ENCODE results near the gene NAXD.

The NAXD gene

DNA sequence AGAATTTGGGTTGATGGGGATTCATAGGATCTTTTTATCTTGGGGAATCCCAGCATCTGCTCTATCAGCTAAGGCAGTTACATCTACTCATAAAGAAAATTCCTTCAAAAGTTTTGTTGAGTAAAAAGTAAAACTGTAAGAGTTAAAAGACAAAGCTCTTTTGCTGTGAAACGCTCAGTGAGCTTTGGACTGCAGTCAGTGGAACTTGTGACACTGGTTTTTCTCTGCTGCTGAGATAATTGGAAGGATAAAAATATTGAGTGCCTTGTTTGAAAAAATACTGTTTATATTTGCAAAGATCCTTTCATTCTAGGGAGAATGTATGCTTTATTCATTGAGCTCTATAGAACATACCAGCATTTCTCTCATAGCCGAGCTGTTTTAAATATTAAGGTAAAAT, 5.3 kb downstream of the NAXD start:
- Histone ChIP-seq H3K4me2 (no peak overlapping the region), H3K4me3 (no peak overlapping the region), H3K9ac (no peak overlapping the region), H4K20me1 (peaks cover 76 to 97% (median 91%) of the 10 kb centered on the region in 11 experiments), H3K9me3 (replicated peaks in 1 of 11) (no peaks in the 10 kb centered on the region), H3K36me3 (peaks cover 32 to 59% (median 39%) of the 10 kb centered on the region in 11 experiments), H3K4me1 (peaks cover 17 to 22% (median 19%) of the 10 kb centered on the region in 10 experiments), H3K27me3 (peaks cover 0 to 9% (median 3%) of the 10 kb centered on the region in 11 experiments; a peak in 8 of 22 replicates), H3K27ac (no peak overlapping the region)
- no peak for TF ChIP-seq Cebpa-rat (IDR thresholded peaks at IDR 0.05)

DNA sequence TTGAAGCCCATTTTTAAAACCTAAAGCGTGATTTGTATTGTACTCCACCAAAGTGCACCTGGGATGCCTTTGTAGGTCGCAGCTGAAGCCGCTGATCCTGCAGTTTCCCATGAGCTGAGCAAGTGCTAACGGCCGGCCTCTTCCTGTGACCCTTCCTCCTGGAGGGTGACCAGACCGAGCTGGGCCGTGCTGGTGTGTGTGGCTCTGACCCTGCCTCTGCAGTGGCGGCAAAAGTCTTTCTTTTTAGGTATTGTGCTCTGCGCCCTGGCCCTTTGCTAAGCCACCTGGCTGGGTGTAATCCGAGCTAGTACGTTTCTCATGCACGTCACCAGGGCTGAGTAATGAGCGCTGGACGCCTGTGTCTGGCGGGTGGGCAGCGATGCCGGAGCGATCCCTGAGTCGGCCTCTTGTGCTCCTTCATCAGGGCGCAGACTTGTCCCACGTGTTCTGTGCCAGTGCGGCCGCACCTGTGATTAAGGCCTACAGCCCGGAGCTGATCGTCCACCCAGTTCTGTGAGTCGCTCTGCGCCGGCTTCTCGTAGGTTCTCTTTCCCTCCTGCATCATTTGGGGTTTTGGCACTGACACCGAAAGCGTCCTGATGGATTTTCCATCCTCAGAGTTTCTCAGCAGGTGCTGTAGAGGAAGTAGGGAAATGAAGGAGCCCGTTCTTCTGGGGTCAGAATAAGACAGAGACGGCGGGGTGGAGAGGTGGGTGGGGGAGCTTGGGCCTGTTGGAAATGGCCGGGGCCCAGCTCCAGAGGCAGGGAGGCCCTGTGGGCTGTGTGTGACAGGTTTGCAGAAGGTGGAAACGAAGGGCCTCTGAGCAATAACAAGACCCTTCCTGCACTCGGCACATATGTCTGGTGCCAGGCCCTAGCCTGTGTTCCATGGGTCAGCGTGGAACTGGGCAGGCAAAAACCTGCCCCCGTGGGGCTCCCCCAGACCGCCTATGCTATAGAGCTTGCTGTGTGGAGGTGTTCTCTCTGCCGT, 9.7 kb downstream of the NAXD start:
- H3K4me2 ChIP-seq = no peak overlapping the region
- peaks cover 9 to 25% (median 20%) of the 10 kb centered on the region in 10 experiments; a peak in 17 of 20 replicates for H3K4me1 ChIP-seq
- no peaks in the 10 kb centered on the region for H3K9me3 ChIP-seq (replicated peaks in 1 of 11)
- H4K20me1 ChIP-seq = peaks cover 87 to 97% (median 94%) of the 10 kb centered on the region in 11 experiments
- no peak overlapping the region for H3K9ac ChIP-seq
- H3K27me3 ChIP-seq = no peaks in the 10 kb centered on the region
- peaks cover 64 to 86% (median 76%) of the 10 kb centered on the region in 11 experiments for H3K36me3 ChIP-seq
- H3K4me3 ChIP-seq = no peak overlapping the region
- H3K27ac ChIP-seq = no peak overlapping the region
- no peak for TF ChIP-seq Cebpa-rat (IDR thresholded peaks at IDR 0.05)

- Histone ChIP-seq H4K20me1 (peaks cover 87 to 97% (median 94%) of the 10 kb centered on the region in 11 experiments), H3K27me3 (no peaks in the 10 kb centered on the region), H3K4me1 (peaks cover 9 to 25% (median 20%) of the 10 kb centered on the region in 10 experiments; a peak in 17 of 20 replicates), H3K9me3 (replicated peaks in 1 of 11) (no peaks in the 10 kb centered on the region), H3K27ac (no peak overlapping the region), H3K4me3 (no peak overlapping the region), H3K4me2 (no peak overlapping the region), H3K9ac (no peak overlapping the region), H3K36me3 (peaks cover 72 to 94% (median 84%) of the 10 kb centered on the region in 11 experiments)
- no peak for TF ChIP-seq Cebpa-rat (IDR thresholded peaks at IDR 0.05)
Observed at GRCh38 chr13:110625771-110626321, 10.5 kb downstream of the NAXD start.

DNA sequence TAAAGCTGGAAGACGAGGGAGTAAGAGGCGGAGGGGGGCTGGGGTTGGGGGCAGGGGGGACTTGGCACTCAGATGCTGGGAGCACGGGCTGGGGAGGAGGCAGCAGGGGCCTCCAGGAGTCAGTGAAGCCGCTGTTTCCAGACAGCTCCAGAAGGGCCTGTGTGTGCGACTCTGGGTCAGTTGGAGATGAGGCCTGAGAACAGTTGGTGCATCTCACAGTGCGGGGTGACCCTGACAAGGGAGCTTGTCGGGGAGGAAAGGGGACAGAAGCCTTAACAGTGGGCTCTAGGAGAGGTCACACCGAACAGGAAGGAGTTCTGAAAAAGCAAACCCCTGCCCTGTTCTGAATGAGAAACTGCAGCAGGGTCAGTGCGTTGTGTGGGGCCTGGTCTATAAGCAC, 11.2 kb downstream of the NAXD start:
- Histone ChIP-seq H3K36me3 (peaks cover 78 to 97% (median 91%) of the 10 kb centered on the region in 11 experiments), H3K4me3 (no peak overlapping the region)
- no peak for TF ChIP-seq Cebpa-rat (IDR thresholded peaks at IDR 0.05)

DNA sequence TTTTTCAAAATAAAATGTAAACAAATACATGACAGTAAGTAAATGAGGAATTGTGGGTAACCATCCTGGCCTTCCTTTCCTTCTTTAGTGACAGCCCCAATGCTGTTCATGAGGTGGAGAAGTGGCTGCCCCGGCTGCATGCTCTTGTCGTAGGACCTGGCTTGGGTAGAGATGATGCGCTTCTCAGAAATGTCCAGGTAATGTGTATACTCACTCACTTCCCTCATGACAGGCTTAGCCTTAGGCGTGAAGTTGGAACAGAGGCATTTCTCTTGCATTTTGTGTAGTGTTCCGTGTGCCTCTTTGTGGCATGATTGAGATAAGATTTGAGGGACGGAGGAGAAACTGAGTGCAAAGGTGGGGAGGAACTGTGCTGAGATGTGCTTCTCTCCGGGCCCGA, 12.0 kb downstream of the NAXD start:
- no peak for TF ChIP-seq Cebpa-rat (IDR thresholded peaks at IDR 0.05)
- H3K4me1 ChIP-seq = peaks cover 9 to 25% (median 20%) of the 10 kb centered on the region in 10 experiments; a peak in 17 of 20 replicates
- H3K9me3 ChIP-seq (replicated peaks in 1 of 11) = 0 out of 22 replicates have a peak, but pooled peaks cover 0 to 4% (median 0%) of the 10 kb centered on the region in 11 experiments
- H3K27me3 ChIP-seq = no peaks in the 10 kb centered on the region
- H4K20me1 ChIP-seq = peaks cover 76 to 93% (median 90%) of the 10 kb centered on the region in 11 experiments
- H3K9ac ChIP-seq = no peak overlapping the region
- peaks cover 78 to 97% (median 90%) of the 10 kb centered on the region in 11 experiments for H3K36me3 ChIP-seq
- H3K4me2 ChIP-seq = peak overlapping the region in 7 of 11 experiments; percentile 39 to 62 (median 50); a peak in 7 of 22 replicates
- H3K4me3 ChIP-seq = no peak overlapping the region
- H3K27ac ChIP-seq = no peak overlapping the region

More for the DNA sequence above, 11.2 kb downstream of the NAXD start:
- Histone ChIP-seq H4K20me1 (peaks cover 85 to 97% (median 94%) of the 10 kb centered on the region in 11 experiments), H3K9ac (no peak overlapping the region), H3K4me1 (peaks cover 9 to 25% (median 20%) of the 10 kb centered on the region in 10 experiments; a peak in 17 of 20 replicates), H3K4me2 (no peak overlapping the region), H3K27ac (no peak overlapping the region; a peak in 1 of 22 replicates), H3K27me3 (no peaks in the 10 kb centered on the region), H3K9me3 (replicated peaks in 1 of 11) (0 out of 22 replicates have a peak, but pooled peaks cover 0 to 4% (median 0%) of the 10 kb centered on the region in 11 experiments)

DNA sequence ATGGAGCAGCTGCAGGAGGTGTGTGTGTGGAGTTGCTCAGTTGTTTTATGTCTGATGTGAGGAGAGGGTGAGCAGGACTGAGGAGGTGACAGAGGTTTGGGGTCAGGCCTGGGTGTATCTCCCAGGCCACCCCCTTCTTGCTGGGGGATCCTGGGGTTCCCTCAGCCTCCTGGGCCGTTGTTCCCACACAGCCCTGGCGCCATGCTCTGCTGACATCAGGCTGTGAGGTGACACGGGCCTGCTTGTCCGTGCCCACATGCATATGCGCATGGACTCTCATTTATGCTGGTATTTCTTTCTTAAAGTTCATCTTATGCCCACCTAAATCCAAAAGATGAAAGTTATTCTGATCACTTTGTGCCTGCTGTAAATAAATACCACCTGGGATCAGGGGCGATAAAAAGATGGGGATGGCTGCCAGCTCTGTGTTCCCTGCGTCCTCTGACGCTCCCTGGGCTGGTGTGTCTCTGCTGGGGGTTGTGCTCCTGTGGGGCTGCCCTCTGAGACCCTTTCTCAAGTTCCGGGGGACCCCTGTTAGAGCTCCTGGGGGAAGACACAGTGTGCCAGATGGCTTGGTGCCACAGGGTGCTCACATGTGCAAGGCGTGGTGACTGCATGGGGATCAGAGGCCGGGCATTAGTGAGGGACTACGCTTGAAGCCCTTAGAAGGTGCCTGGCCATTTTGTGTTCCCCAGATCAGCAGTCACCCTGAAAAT, 12.6 kb downstream of the NAXD start:
- Histone ChIP-seq H3K9ac (peak overlapping the region in 3 of 11 experiments; percentile 10 to 19 (median 17); a peak in 2 of 22 replicates), H3K9me3 (replicated peaks in 1 of 11) (0 out of 22 replicates have a peak, but pooled peaks cover 0 to 4% (median 0%) of the 10 kb centered on the region in 11 experiments), H3K27ac (peak overlapping the region in 1 of 11 experiments; percentile 23; a peak in 1 of 22 replicates), H3K4me2 (peak overlapping the region in 8 of 11 experiments; percentile 10 to 62 (median 46); a peak in 15 of 22 replicates), H3K4me3 (no peak overlapping the region), H3K36me3 (peaks cover 72 to 93% (median 85%) of the 10 kb centered on the region in 11 experiments), H3K27me3 (no peaks in the 10 kb centered on the region), H3K4me1 (peaks cover 9 to 25% (median 20%) of the 10 kb centered on the region in 10 experiments; a peak in 17 of 20 replicates), H4K20me1 (peaks cover 71 to 87% (median 84%) of the 10 kb centered on the region in 11 experiments)
- no peak for TF ChIP-seq Cebpa-rat (IDR thresholded peaks at IDR 0.05)

GRCh38 chr13:110628477-110628793, 13.1 kb downstream of the NAXD start:
- Histone ChIP-seq H3K4me2 (peak overlapping the region in 8 of 11 experiments; percentile 10 to 62 (median 46); a peak in 15 of 22 replicates), H3K27ac (peak overlapping the region in 1 of 11 experiments; percentile 23; a peak in 2 of 22 replicates), H3K4me1 (peaks cover 9 to 25% (median 20%) of the 10 kb centered on the region in 10 experiments; a peak in 17 of 20 replicates), H3K9ac (peak overlapping the region in 2 of 11 experiments; percentile 17 to 19; a peak in 3 of 22 replicates), H3K27me3 (no peaks in the 10 kb centered on the region), H4K20me1 (peaks cover 65 to 86% (median 79%) of the 10 kb centered on the region in 11 experiments), H3K4me3 (no peak overlapping the region), H3K9me3 (replicated peaks in 1 of 11) (0 out of 22 replicates have a peak, but pooled peaks cover 0 to 4% (median 0%) of the 10 kb centered on the region in 11 experiments), H3K36me3 (peaks cover 67 to 88% (median 80%) of the 10 kb centered on the region in 11 experiments)
- TF ChIP-seq Cebpa-rat (IDR thresholded peaks at IDR 0.05) = no peak

Measured in BLaER1 treated with 17β-estradiol and CSF1 and Interleukin-3, amounts not matched to agents 10 nM and 100 nM (cell line).